Stomach (tissue), 4 donors: ENCODE results near the gene TTR.
A peak's percentile ranks its signal among the peaks of the same experiment; 100 is the strongest.

Experiments
- CTCF ChIP-seq, 7 experiments: fragments of 450-650 bp in 4 of 7; fragments of 200-600 bp in 3 of 7; sonication (generic) in 3 of 7; IDR thresholded peaks; one replicate each; pipeline ENCODE4 v1.5.1; 2016 to 2019; ENCODE audit warnings: antibody characterized with exemption in 7 of 7, control low read depth in 2 of 7, mild to moderate bottlenecking in 1 of 7
- EP300 ChIP-seq: sonication (generic); formaldehyde crosslinking; IDR thresholded peaks from one replicate; pipeline ENCODE4 v1.6.1; 2017; ENCODE audit warnings: antibody characterized with exemption
- POLR2A ChIP-seq, 4 donors: fragments of 450-650 bp; IDR thresholded peaks; one replicate each; pipeline ENCODE4 v1.6.1; 2016; ENCODE audit warnings: antibody characterized with exemption in 4 of 4, control low read depth in 2 of 4, mild to moderate bottlenecking in 1 of 4, moderate library complexity in 1 of 4
- POLR2AphosphoS5 ChIP-seq, 3 donors: sonication (generic); formaldehyde crosslinking; IDR thresholded peaks; one replicate each; pipeline ENCODE4 v1.6.1; 2016; ENCODE audit warnings: antibody characterized with exemption in 3 of 3

GRCh38 chr18:31563778-31564177 lies 27.9 kb upstream of the TTR start:
- TF ChIP-seq CTCF (IDR thresholded peaks at IDR 0.05) = peak in 1 of 7 experiments; percentile 11
- no peak for TF ChIP-seq POLR2A (IDR thresholded peaks at IDR 0.05)
- TF ChIP-seq EP300 = no peak
- TF ChIP-seq POLR2AphosphoS5 (IDR thresholded peaks at IDR 0.05) = no peak
